ENCODE results near the gene XRCC6. TPM values are rescaled to one million over a fixed set of nuclear protein-coding genes. Genes with fewer than 3 reads are reported as not detected.

The XRCC6 gene
- total and polyA plus RNA-seq, 2 of the 13 experiments (the other 11 are each of a cell fraction or from before 2014, with no cell fraction given): 124 to 625 TPM

- TF ChIP-seq KIAA2018 (CRISPR knock-in tag; IDR thresholded peaks at IDR 0.05; ENCODE audit: borderline replicate concordance) (no peak), MED13 (CRISPR knock-in tag; IDR thresholded peaks at IDR 0.05) (no peak), MAX (IDR thresholded peaks at IDR 0.05) (no peak; the same call in 1 of the 2 replicates), GTF2F1 (IDR thresholded peaks at IDR 0.05; ENCODE audit: low read length) (no peak; the same call in 1 of the 2 replicates), ZNF205 (CRISPR knock-in tag; IDR thresholded peaks at IDR 0.05) (0 out of 2 replicates have a peak, but pooled peaks have one; percentile 8), REST (IDR thresholded peaks at IDR 0.05; ENCODE audit: borderline replicate concordance in 1 of 2, low read depth in 1 of 2, low read length in 2 of 2) (no peak), SAFB2 (CRISPR knock-in tag; IDR thresholded peaks at IDR 0.05; ENCODE audit: borderline replicate concordance, low read depth) (0 out of 2 replicates have a peak, but pooled peaks have one; percentile 42), MATR3 (CRISPR knock-in tag; IDR thresholded peaks at IDR 0.05) (no peak), REPIN1 (CRISPR knock-in tag; IDR thresholded peaks at IDR 0.05; ENCODE audit: borderline replicate concordance, low read depth) (0 out of 2 replicates have a peak, but pooled peaks have one; percentile 43), ZNF460 (CRISPR knock-in tag; IDR thresholded peaks at IDR 0.05; ENCODE audit: borderline replicate concordance) (no peak; the same call in 1 of the 2 replicates), MTERF4 (CRISPR knock-in tag; IDR thresholded peaks at IDR 0.05) (no peak), ZNF44 (CRISPR knock-in tag; IDR thresholded peaks at IDR 0.05) (peak; percentile 73; the same call in 1 of the 2 replicates), SMC3 (IDR thresholded peaks at IDR 0.05; ENCODE audit: low read length) (no peak), KDM5A (IDR thresholded peaks at IDR 0.05; ENCODE audit: borderline replicate concordance, low read length) (peak; percentile 94), ZNF773 (CRISPR knock-in tag; IDR thresholded peaks at IDR 0.05; ENCODE audit: borderline replicate concordance) (no peak; the same call in 1 of the 2 replicates)
Observed at GRCh38 chr22:41621099-41621910, at the start of gene XRCC6 (continued).
